ENCODE data around the gene CDC42BPB.

CDC42BPB gene

DNA sequence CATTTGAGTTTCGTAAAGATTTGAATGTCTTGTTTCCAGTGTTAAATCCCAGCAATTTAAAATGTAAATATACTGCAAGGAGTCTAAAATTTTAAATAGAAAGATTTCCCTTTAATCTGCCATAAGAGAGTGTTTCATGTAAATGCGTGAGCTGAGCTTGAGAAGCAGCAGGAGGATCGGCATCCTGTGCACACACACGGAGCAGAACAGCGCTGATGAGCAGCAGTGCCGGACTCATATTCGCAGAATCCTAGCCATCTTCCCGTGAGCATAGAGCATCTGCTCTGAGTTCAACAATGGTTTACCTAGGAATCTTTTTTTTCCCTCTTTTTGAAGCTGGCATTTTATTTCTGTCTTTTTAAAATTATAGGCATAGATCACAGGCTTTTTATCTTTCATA, 164.7 kb downstream of the CDC42BPB start:
- ChIA-PET POLR2A (no interaction called here), CTCF (no interaction called here)
- TF ChIP-seq PKNOX1 (IDR thresholded peaks at IDR 0.05), result no peak
- TF ChIP-seq FOXM1 (IDR thresholded peaks at IDR 0.05; ENCODE audit: borderline replicate concordance), result no peak
- TF ChIP-seq ZNF384 (IDR thresholded peaks at IDR 0.05), result no peak
- TF ChIP-seq LEF1 (IDR thresholded peaks at IDR 0.05; ENCODE audit: borderline replicate concordance), result no peak
- no peak for TF ChIP-seq ELF4 (IDR thresholded peaks at IDR 0.05)
- TF ChIP-seq BHLHE40 (IDR thresholded peaks at IDR 0.05; ENCODE audit: borderline replicate concordance), result no peak
- TF ChIP-seq FOXA1 (IDR thresholded peaks at IDR 0.05), result no peak
- TF ChIP-seq TARDBP (IDR thresholded peaks at IDR 0.05), result no peak
- no peak for TF ChIP-seq HDGF (IDR thresholded peaks at IDR 0.05; ENCODE audit: borderline replicate concordance)
- no peak for TF ChIP-seq FOXK2 (IDR thresholded peaks at IDR 0.05)
- no peak for TF ChIP-seq CTBP1 (IDR thresholded peaks at IDR 0.05; ENCODE audit: borderline replicate concordance)
- TF ChIP-seq L3MBTL2 (conservative IDR thresholded peaks at IDR 0.05), result no peak
- no peak for TF ChIP-seq SP1 (IDR thresholded peaks at IDR 0.05)
- TF ChIP-seq ARNT (IDR thresholded peaks at IDR 0.05), result no peak
- no peak for TF ChIP-seq SUZ12 (IDR thresholded peaks at IDR 0.05)
- TF ChIP-seq NFRKB (IDR thresholded peaks at IDR 0.05), result no peak
- no peak for DNase-seq (ENCODE audit: extremely low spot score)

- DNase-seq (ENCODE audit: extremely low spot score), result no peak
- ChIA-PET POLR2A (no interaction called here), CTCF (no interaction called here)
- no peak for TF ChIP-seq FOXA1 (IDR thresholded peaks at IDR 0.05)
- TF ChIP-seq ZNF384 (IDR thresholded peaks at IDR 0.05), result no peak
- no peak for TF ChIP-seq BHLHE40 (IDR thresholded peaks at IDR 0.05; ENCODE audit: borderline replicate concordance)
- TF ChIP-seq CTBP1 (IDR thresholded peaks at IDR 0.05; ENCODE audit: borderline replicate concordance), result no peak
- TF ChIP-seq TARDBP (IDR thresholded peaks at IDR 0.05), result no peak
- no peak for TF ChIP-seq FOXM1 (IDR thresholded peaks at IDR 0.05; ENCODE audit: borderline replicate concordance)
- TF ChIP-seq FOXK2 (IDR thresholded peaks at IDR 0.05), result no peak
- TF ChIP-seq SUZ12 (IDR thresholded peaks at IDR 0.05), result no peak
- no peak for TF ChIP-seq LEF1 (IDR thresholded peaks at IDR 0.05; ENCODE audit: borderline replicate concordance)
- TF ChIP-seq NFRKB (IDR thresholded peaks at IDR 0.05), result no peak
- TF ChIP-seq SP1 (IDR thresholded peaks at IDR 0.05), result no peak
- TF ChIP-seq L3MBTL2 (conservative IDR thresholded peaks at IDR 0.05), result no peak
- TF ChIP-seq PKNOX1 (IDR thresholded peaks at IDR 0.05), result no peak
- TF ChIP-seq ELF4 (IDR thresholded peaks at IDR 0.05), result no peak
- no peak for TF ChIP-seq ARNT (IDR thresholded peaks at IDR 0.05)
- no peak for TF ChIP-seq HDGF (IDR thresholded peaks at IDR 0.05; ENCODE audit: borderline replicate concordance)
These were observed 165.8 kb downstream of the CDC42BPB start for GRCh38 chr14:102891556-102891955.

GRCh38 chr14:102891111-102891510, 166.2 kb downstream of the CDC42BPB start:
- CTCF ChIA-PET, result no interaction called here

GRCh38 chr14:102889615-102890014, 167.7 kb downstream of the CDC42BPB start:
- TF ChIP-seq FOXA1 (IDR thresholded peaks at IDR 0.05) (no peak), NFRKB (IDR thresholded peaks at IDR 0.05) (no peak), ELF4 (IDR thresholded peaks at IDR 0.05) (no peak), SUZ12 (IDR thresholded peaks at IDR 0.05) (no peak), TARDBP (IDR thresholded peaks at IDR 0.05) (no peak), LEF1 (IDR thresholded peaks at IDR 0.05; ENCODE audit: borderline replicate concordance) (no peak), ARNT (IDR thresholded peaks at IDR 0.05) (no peak), PKNOX1 (IDR thresholded peaks at IDR 0.05) (no peak), L3MBTL2 (conservative IDR thresholded peaks at IDR 0.05) (no peak), BHLHE40 (IDR thresholded peaks at IDR 0.05; ENCODE audit: borderline replicate concordance) (no peak)
- DNase-seq (ENCODE audit: extremely low spot score), result no peak
- ChIA-PET POLR2A (no interaction called here), CTCF (no interaction called here)

More at GRCh38 chr14:102891111-102891510, 166.2 kb downstream of the CDC42BPB start:
- POLR2A ChIA-PET, result no interaction called here
- no peak for DNase-seq (ENCODE audit: extremely low spot score)
- TF ChIP-seq NFRKB (IDR thresholded peaks at IDR 0.05), result no peak
- no peak for TF ChIP-seq L3MBTL2 (conservative IDR thresholded peaks at IDR 0.05)
- no peak for TF ChIP-seq ELF4 (IDR thresholded peaks at IDR 0.05)
- TF ChIP-seq FOXA1 (IDR thresholded peaks at IDR 0.05), result no peak
- no peak for TF ChIP-seq ARNT (IDR thresholded peaks at IDR 0.05)
- no peak for TF ChIP-seq ZNF384 (IDR thresholded peaks at IDR 0.05)
- no peak for TF ChIP-seq FOXK2 (IDR thresholded peaks at IDR 0.05)
- TF ChIP-seq SUZ12 (IDR thresholded peaks at IDR 0.05), result no peak
- TF ChIP-seq HDGF (IDR thresholded peaks at IDR 0.05; ENCODE audit: borderline replicate concordance), result no peak
- no peak for TF ChIP-seq TARDBP (IDR thresholded peaks at IDR 0.05)
- TF ChIP-seq SP1 (IDR thresholded peaks at IDR 0.05), result no peak
- TF ChIP-seq CTBP1 (IDR thresholded peaks at IDR 0.05; ENCODE audit: borderline replicate concordance), result no peak
- no peak for TF ChIP-seq PKNOX1 (IDR thresholded peaks at IDR 0.05)
- no peak for TF ChIP-seq FOXM1 (IDR thresholded peaks at IDR 0.05; ENCODE audit: borderline replicate concordance)
- no peak for TF ChIP-seq LEF1 (IDR thresholded peaks at IDR 0.05; ENCODE audit: borderline replicate concordance)
- TF ChIP-seq BHLHE40 (IDR thresholded peaks at IDR 0.05; ENCODE audit: borderline replicate concordance), result no peak

DNA sequence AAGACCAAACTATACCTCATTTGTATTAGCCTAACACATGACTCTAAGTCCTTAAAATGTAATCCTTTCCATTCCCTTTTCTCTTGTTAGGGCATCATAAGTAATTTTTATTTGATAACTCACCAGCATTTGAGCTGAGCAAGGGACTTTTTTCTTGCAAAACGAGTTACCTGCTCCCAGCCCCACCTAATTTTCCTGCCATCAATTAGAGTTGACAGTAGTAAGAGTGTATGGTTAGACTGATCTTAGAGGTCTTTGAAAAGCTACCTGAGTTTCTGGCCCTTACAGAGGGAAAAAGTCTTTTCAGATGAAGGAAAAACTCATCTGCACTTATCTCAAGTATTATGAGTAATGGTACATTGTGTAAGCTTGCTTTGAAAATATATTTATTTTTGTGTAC, 168.6 kb downstream of the CDC42BPB start:
- no peak for TF ChIP-seq ZNF384 (IDR thresholded peaks at IDR 0.05)
- TF ChIP-seq BHLHE40 (IDR thresholded peaks at IDR 0.05; ENCODE audit: borderline replicate concordance), result no peak
- no peak for TF ChIP-seq FOXM1 (IDR thresholded peaks at IDR 0.05; ENCODE audit: borderline replicate concordance)
- no peak for TF ChIP-seq ARNT (IDR thresholded peaks at IDR 0.05)
- TF ChIP-seq CTBP1 (IDR thresholded peaks at IDR 0.05; ENCODE audit: borderline replicate concordance), result no peak
- no peak for TF ChIP-seq FOXK2 (IDR thresholded peaks at IDR 0.05)
- no peak for TF ChIP-seq FOXA1 (IDR thresholded peaks at IDR 0.05)
- TF ChIP-seq ELF4 (IDR thresholded peaks at IDR 0.05), result no peak
- no peak for TF ChIP-seq NFRKB (IDR thresholded peaks at IDR 0.05)
- no peak for TF ChIP-seq SP1 (IDR thresholded peaks at IDR 0.05)
- no peak for TF ChIP-seq TARDBP (IDR thresholded peaks at IDR 0.05)
- TF ChIP-seq PKNOX1 (IDR thresholded peaks at IDR 0.05), result no peak
- TF ChIP-seq L3MBTL2 (conservative IDR thresholded peaks at IDR 0.05), result no peak
- no peak for TF ChIP-seq LEF1 (IDR thresholded peaks at IDR 0.05; ENCODE audit: borderline replicate concordance)
- TF ChIP-seq HDGF (IDR thresholded peaks at IDR 0.05; ENCODE audit: borderline replicate concordance), result no peak
- TF ChIP-seq SUZ12 (IDR thresholded peaks at IDR 0.05), result no peak
- POLR2A ChIA-PET, result no interaction called here
- CTCF ChIA-PET, result interaction anchor here (0.7 kb wide), 1 partner anchor 141 kb away, joined by 3 read pairs; no protein-coding TSS in a partner anchor
- no peak for DNase-seq (ENCODE audit: extremely low spot score)
